GM21825 (cell line): Measurements from ENCODE around the gene C1QTNF9.
"Not testable (repeated sequence)": the region's sequence is repeated elsewhere in the genome, so short reads cannot be mapped to it uniquely, and the experiment has no call there.

Experiments used
- ATAC-seq: cut with Tn5 transposase; IDR thresholded peaks from one replicate; pipeline ENCODE4 v1.9.1; 2021; ENCODE audit warnings: mild to moderate bottlenecking, moderate library complexity; ENCODE audit not compliant: unreplicated experiment

Gene C1QTNF9

DNA sequence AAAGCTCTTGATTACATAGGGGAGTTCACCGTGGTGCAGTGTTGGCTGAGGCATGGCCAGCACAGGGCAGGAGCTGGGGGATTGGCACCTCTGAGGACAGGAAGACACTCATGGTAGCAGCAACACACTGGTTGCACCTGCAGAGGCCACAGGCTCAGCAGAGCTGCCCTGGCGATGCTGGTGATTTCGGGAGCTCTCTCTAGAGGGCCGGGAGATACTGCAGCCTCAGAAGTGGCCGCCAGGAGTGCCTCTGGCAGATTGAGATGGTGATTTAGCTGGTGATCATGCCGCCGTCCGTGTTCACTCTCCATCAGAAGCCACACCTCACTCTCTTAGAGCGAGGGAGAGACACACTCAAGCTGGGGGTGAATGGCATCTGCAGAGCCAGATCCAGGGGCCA is 49.9 kb downstream of the C1QTNF9 start:
- not testable (repeated sequence) for ATAC-seq

- no peak for ATAC-seq
Measured at GRCh38 chr13:24360106-24360505, 50.7 kb downstream of the C1QTNF9 start.

- no peak for ATAC-seq
Measured at GRCh38 chr13:24361113-24361512, 51.7 kb downstream of the C1QTNF9 start.

- no peak for ATAC-seq
Measured at GRCh38 chr13:24361852-24362366, 52.5 kb downstream of the C1QTNF9 start.

GRCh38 chr13:24362435-24362952 is 53.1 kb downstream of the C1QTNF9 start:
- no peak for ATAC-seq

GRCh38 chr13:24365191-24365590 is 55.8 kb downstream of the C1QTNF9 start:
- ATAC-seq: no peak

- ATAC-seq: not testable (repeated sequence)
Measured at GRCh38 chr13:24366315-24366714, 56.9 kb downstream of the C1QTNF9 start.

DNA sequence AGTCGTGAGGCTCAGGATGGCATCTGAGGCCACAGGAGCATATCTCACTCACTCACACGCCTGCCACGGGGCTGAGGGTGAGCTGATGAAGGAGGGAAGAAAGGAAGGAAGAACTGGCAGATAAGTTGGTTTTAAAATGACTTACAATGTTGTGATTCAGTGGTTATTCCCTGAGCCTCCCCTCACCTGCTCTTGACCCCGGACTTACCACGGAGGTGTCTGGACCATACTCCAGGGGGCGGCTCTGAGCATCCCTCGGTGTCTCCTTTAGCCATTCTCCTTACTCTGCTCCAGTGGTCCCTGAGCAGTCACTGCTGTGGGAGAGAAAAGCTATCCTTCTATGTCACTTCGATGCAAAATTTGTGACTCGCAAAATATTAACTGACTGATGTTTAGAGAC is 61.9 kb downstream of the C1QTNF9 start:
- ATAC-seq: not testable (repeated sequence)
